ENCODE results near the gene NFIX. TPM values are rescaled to one million over a fixed set of nuclear protein-coding genes. Genes with fewer than 3 reads are reported as not detected.

NFIX gene
- total and polyA plus RNA-seq, 2 of the 13 experiments (the other 11 are each of a cell fraction or from before 2014, with no cell fraction given), result 3.4 to 5.4 TPM

GRCh38 chr19:13095934-13096927 lies 101.0 kb downstream of the NFIX start (continued):
- TF ChIP-seq, protein P1, sequence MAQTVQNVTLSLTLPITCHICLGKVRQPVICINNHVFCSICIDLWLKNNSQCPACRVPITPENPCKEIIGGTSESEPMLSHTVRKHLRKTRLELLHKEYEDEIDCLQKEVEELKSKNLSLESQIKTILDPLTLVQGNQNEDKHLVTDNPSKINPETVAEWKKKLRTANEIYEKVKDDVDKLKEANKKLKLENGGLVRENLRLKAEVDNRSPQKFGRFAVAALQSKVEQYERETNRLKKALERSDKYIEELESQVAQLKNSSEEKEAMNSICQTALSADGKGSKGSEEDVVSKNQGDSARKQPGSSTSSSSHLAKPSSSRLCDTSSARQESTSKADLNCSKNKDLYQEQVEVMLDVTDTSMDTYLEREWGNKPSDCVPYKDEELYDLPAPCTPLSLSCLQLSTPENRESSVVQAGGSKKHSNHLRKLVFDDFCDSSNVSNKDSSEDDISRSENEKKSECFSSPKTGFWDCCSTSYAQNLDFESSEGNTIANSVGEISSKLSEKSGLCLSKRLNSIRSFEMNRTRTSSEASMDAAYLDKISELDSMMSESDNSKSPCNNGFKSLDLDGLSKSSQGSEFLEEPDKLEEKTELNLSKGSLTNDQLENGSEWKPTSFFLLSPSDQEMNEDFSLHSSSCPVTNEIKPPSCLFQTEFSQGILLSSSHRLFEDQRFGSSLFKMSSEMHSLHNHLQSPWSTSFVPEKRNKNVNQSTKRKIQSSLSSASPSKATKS (CRISPR knock-in tag; IDR thresholded peaks at IDR 0.05), result no peak
- TF ChIP-seq GATAD2A (CRISPR knock-in tag; IDR thresholded peaks at IDR 0.05), result peak; percentile 44
- TF ChIP-seq CC2D1A (CRISPR knock-in tag; IDR thresholded peaks at IDR 0.05), result no peak
- TF ChIP-seq ZNF24 (IDR thresholded peaks at IDR 0.05), result no peak
- no peak for TF ChIP-seq SATB2 (CRISPR knock-in tag; IDR thresholded peaks at IDR 0.05)
- TF ChIP-seq TFDP1 (CRISPR knock-in tag; IDR thresholded peaks at IDR 0.05; ENCODE audit: borderline replicate concordance), result peak; percentile 72; the same call in 1 of the 2 replicates
- TF ChIP-seq ADNP (CRISPR knock-in tag; IDR thresholded peaks at IDR 0.05), result no peak
- 0 out of 2 replicates have a peak, but pooled peaks have one; percentile 5 for TF ChIP-seq FOXO1 (CRISPR knock-in tag; IDR thresholded peaks at IDR 0.05)
- peak; percentile 54; the same call in 1 of the 2 replicates for TF ChIP-seq AKAP8 (CRISPR knock-in tag; IDR thresholded peaks at IDR 0.05)
- TF ChIP-seq, protein P2, sequence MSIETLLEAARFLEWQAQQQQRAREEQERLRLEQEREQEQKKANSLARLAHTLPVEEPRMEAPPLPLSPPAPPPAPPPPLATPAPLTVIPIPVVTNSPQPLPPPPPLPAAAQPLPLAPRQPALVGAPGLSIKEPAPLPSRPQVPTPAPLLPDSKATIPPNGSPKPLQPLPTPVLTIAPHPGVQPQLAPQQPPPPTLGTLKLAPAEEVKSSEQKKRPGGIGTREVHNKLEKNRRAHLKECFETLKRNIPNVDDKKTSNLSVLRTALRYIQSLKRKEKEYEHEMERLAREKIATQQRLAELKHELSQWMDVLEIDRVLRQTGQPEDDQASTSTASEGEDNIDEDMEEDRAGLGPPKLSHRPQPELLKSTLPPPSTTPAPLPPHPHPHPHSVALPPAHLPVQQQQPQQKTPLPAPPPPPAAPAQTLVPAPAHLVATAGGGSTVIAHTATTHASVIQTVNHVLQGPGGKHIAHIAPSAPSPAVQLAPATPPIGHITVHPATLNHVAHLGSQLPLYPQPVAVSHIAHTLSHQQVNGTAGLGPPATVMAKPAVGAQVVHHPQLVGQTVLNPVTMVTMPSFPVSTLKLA (IDR thresholded peaks at IDR 0.05), result no peak
- TF ChIP-seq SNAPC2 (CRISPR knock-in tag; IDR thresholded peaks at IDR 0.05), result no peak
- TF ChIP-seq, protein P3, sequence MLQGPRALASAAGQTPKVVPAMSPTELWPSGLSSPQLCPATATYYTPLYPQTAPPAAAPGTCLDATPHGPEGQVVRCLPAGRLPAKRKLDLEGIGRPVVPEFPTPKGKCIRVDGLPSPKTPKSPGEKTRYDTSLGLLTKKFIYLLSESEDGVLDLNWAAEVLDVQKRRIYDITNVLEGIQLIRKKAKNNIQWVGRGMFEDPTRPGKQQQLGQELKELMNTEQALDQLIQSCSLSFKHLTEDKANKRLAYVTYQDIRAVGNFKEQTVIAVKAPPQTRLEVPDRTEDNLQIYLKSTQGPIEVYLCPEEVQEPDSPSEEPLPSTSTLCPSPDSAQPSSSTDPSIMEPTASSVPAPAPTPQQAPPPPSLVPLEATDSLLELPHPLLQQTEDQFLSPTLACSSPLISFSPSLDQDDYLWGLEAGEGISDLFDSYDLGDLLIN (CRISPR knock-in tag; IDR thresholded peaks at IDR 0.05; ENCODE audit: borderline replicate concordance), result no peak
- no peak for TF ChIP-seq ZFAT (CRISPR knock-in tag; conservative IDR thresholded peaks at IDR 0.05)
- TF ChIP-seq SKI (IDR thresholded peaks at IDR 0.05; ENCODE audit: partially characterized antibody), result no peak
- no peak for TF ChIP-seq PHF8 (CRISPR knock-in tag; IDR thresholded peaks at IDR 0.05)
- TF ChIP-seq, protein P4, sequence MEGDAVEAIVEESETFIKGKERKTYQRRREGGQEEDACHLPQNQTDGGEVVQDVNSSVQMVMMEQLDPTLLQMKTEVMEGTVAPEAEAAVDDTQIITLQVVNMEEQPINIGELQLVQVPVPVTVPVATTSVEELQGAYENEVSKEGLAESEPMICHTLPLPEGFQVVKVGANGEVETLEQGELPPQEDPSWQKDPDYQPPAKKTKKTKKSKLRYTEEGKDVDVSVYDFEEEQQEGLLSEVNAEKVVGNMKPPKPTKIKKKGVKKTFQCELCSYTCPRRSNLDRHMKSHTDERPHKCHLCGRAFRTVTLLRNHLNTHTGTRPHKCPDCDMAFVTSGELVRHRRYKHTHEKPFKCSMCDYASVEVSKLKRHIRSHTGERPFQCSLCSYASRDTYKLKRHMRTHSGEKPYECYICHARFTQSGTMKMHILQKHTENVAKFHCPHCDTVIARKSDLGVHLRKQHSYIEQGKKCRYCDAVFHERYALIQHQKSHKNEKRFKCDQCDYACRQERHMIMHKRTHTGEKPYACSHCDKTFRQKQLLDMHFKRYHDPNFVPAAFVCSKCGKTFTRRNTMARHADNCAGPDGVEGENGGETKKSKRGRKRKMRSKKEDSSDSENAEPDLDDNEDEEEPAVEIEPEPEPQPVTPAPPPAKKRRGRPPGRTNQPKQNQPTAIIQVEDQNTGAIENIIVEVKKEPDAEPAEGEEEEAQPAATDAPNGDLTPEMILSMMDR (CRISPR knock-in tag; IDR thresholded peaks at IDR 0.05), result peak; percentile 77
- TF ChIP-seq MTF2 (CRISPR knock-in tag; IDR thresholded peaks at IDR 0.05; ENCODE audit: borderline replicate concordance), result no peak
- TF ChIP-seq RFXANK (CRISPR knock-in tag; IDR thresholded peaks at IDR 0.05), result no peak
- TF ChIP-seq LRRFIP1 (CRISPR knock-in tag; conservative IDR thresholded peaks at IDR 0.05), result no peak
